Effector CD4-positive, alpha-beta T cell (primary cell): Measurements from ENCODE around the gene STMP1.
"Not testable (repeated sequence)": the region's sequence is repeated elsewhere in the genome, so short reads cannot be mapped to it uniquely, and the experiment has no call there.

ENCODE experiments used
- DNase-seq: peaks from one replicate; pipeline ENCODE4 v3.0.0-alpha.2; 2020

Gene STMP1

GRCh38 chr7:135665042-135665441 is 2.7 kb downstream of the STMP1 start:
- DNase-seq = no peak

GRCh38 chr7:135666156-135666555 is 3.8 kb downstream of the STMP1 start:
- no peak for DNase-seq

DNA sequence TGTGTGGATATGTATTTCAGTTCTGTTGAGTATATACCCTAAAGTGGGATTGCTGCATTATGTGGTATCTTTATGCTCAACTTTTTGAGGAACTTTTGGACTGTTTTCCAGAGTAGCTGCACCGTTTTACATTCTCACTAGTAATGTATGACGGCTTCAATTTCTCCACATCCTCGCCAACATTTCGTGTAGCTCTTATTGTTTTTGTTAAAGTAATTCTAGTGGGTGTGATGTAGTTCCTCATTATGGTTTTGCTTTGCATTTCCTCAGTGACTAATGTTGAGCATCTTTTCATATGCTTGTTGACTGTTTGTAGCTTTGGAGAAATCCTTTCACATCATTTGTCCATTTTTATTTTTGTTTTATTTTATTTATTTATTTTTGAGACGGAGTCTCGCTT is 4.5 kb downstream of the STMP1 start:
- DNase-seq = no peak

DNA sequence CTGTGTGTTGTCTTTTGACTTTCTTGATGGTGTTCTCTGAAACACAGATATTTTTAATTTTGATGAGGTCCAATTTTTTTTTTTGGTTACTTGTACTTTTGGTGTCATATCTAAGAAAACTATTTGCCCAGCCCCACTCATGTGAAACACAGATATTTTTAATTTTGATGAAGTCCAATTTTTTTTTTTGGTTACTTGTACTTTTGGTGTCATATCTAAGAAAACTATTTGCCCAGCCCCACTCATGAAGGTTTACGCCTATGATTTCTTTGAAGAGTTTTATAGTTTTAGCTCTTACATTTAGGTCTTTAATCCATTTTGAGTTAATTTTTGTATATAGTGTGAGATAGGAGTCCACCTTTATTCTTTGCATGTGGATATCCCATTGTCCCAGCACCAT is 5.3 kb downstream of the STMP1 start:
- DNase-seq = not testable (repeated sequence)

DNA sequence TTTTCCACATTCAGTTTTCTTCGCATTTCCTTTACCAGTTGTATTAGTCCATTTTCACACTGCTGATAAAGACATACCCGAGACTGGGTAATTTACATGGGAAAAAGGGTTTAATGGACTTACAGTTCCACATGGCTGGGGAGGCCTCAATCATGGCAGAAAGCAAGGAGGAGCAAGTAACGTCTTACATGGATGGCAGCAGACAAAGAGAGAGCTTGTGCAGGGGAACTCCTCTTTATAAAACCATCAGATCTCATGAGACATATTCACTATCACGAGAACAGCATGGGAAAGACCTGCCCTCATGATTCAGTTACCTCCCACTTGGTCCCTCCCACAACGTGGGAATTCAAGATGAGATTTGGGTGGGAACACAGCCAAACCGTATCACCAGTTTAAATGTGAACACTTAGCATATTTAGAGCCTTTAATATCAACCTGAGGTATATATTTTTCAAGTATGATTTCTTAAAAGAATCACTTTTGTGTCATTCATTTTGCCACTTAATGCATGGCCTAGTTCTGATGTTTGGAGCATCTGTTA is 6.6 kb downstream of the STMP1 start:
- not testable (repeated sequence) for DNase-seq

DNA sequence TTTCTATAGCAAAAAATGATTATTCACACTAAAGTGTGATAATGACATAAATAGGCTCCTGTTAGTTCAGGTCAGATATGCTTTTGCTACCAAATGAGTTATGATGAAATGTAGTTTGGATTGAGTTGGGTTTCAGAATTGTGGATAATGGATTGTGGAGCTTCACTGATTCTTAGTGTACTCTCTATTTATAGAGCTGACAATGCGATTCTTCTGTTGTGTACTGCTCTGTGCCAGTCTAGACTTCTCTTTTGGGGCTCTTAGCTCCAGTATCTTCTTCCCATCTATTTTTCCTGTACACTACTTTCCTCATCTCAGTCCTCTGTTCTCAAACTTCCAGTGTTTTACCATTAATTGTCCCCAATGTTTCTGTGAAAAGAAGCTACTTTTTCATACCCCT is 7.5 kb downstream of the STMP1 start:
- no peak for DNase-seq

- no peak for DNase-seq
These were observed 7.9 kb downstream of the STMP1 start for GRCh38 chr7:135670179-135670578.

DNA sequence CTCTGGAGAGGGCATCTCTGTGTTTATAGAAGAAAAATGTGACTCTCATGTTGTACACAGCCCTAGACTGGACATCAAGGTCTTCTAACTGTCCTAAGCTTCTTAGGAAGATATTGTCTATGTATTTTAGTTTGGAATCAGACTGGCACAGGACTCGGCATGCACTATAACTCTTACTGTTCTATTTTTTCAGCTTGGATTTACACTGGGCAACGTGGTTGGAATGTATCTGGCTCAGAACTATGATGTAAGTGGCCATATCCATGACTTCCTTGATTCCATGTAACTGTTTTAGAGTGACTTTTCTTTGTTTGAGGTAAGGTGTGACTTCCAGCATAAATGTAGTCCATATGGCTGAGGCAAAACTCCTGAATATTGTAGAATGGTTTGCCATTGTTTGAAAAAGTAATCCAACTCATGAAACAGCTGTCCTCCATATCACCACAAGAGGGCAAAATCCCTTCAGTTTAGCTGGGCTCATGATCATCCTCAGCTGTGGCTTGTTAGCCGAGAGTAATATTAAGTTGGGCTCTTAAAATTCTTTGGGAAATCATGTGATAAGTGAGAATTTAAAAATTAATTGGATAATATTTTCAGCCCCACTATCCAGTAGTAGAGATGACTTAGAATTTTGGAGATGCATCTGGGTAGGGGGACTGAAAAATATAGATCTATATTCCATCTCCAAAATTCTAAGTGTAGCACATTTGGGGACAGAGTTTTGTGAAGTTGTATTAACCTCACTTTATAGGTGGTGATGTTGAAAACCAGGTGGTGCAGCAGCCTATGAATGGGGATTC is 10.4 kb downstream of the STMP1 start:
- no peak for DNase-seq

- DNase-seq = no peak
These were observed 11.0 kb downstream of the STMP1 start for GRCh38 chr7:135673360-135673706.

DNA sequence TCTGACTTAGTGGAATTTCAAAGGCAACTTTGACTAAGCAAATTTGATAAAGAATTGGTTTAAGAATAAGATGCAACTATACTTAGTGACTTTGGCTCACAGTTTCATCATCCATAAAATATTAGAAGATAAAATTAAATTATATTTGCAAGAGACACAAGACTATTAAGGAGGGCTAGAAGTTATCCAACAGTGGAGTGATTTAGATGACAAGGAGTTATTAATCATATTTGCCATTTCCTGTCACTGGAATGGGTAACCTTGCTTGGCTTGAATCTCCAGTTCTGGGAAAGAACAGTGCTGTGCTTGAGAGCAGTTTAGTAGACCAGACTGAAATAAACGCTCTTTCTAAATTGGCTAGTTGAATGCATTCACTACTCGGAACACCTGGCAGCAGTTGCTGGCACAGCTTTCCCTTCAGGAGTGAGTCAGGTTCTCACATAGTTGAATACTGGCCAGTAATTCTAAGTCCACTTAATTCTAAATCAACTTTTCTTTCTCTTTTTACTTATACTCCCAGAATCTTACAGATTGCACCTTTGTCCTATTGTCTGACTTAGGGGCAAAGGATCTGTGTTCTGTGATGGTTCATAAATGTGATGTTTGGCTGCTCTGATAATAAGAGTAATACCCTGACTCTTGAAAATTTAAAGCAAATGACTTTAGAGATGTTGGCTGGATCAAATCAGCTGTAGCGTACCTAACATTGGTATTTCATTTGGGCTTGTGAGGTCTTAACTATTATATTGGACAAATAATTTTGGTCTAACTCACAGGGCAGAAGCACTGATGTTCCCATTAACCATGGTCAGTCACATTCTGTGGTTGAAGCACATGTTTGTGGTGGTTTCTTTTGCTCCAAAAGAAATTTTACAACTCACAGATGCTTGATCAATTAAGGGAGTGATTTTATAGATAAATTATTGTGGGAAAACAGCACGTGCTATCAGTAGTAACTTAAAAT is 16.6 kb downstream of the STMP1 start:
- DNase-seq = no peak

GRCh38 chr7:135681762-135682161 is 19.4 kb downstream of the STMP1 start:
- DNase-seq = no peak

GRCh38 chr7:135682191-135682590 is 19.9 kb downstream of the STMP1 start:
- DNase-seq = no peak

- DNase-seq = no peak
These were observed 21.3 kb downstream of the STMP1 start for GRCh38 chr7:135683609-135684008.

- DNase-seq = no peak
These were observed 21.8 kb downstream of the STMP1 start for GRCh38 chr7:135684136-135684535.

DNA sequence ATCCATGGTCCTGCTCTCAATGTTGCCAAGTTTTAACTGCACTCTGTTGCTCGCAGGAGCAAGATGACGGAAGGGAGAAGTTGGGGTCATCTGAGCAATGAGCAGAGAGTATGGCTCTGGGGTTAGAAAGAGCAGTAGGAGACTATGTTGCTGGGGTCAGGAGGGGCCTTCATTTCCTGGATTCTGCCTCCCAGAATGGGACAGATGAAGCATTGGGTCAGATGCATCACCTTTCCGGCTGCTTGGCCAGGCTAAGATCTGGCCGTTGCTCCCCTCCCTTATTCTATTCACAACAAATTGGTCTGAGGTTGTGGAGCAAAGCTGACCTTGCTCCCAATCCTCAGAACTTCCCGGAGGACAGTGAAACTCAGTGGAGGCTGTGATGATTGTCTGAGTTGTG is 22.4 kb downstream of the STMP1 start:
- DNase-seq = no peak

DNA sequence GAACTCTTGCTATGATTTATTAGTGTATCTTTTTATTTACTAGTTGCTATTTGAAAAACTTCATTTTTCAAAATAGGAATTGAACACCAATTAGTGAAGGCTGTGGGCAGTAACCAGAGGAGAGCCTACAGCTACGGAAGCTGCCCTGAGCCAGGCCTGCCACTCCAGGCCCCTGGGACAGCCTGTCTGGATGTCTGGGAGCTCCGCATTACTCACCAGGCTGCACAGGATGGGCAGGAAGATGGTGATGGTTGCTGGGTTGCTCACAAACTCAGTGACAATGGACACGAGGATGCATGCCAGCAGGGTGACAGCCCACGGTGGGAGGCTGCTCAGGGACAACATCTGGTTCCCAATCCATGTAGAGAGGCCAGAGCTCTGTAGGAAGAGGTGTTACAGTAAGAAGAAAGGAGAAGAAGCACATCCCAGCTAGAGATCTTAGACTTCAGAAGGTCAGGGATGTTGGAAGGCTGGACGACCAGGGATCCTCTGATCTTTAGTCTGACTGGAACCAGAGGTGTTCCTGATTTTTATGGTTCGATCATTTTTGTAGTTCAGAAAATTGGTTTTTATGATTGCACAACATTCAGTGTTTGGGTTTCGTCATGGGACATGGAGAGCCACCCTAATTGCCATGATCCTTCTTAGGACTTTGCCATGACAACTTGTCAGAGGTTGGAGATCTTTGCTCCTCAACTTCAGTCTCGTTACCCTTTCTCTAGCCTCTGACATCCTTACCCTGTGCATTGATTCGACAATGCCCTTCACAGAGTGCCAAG is 23.2 kb downstream of the STMP1 start:
- DNase-seq = no peak

DNA sequence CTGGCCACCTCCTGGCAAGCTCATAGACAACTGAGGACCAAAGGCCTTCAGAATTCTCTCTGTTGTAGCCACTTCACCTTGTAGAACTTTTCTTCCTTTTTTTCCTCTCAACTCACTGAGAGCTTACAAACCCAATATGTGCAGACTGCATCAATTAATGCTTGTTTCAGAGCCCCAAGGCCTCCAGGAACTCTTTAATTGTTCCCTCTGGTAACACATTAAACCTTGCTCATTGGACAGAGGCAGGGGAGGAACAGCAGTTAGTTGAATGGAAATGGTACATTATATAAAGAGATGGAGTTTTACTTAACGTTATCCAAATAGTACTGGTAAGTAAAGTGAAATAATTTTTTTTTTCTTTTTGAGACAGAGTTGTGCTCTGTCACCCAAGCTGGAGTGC is 25.2 kb downstream of the STMP1 start:
- DNase-seq = no peak

- DNase-seq = no peak
These were observed 28.3 kb downstream of the STMP1 start for GRCh38 chr7:135690566-135690965.

DNA sequence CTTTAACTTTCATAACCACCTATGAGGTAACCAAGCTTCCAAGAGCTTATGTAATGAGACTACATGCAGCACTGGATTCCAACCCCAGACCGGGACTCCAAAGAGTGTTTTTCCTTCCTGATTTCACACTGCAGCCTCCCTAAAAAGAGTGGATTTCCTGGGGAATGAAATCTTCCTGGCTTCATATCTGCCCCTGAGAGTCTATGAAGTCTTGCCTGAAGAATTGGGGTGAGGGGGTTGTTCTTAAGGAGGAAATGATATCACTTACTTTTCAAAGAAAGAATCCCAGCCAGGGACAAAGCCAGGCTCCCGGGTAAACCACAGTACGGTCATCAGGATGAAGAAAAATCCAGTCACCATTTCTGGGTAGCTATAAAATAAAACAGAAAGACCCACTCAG is 29.7 kb downstream of the STMP1 start:
- no peak for DNase-seq

- DNase-seq = not testable (repeated sequence)
These were observed 30.3 kb downstream of the STMP1 start for GRCh38 chr7:135692606-135693005.

DNA sequence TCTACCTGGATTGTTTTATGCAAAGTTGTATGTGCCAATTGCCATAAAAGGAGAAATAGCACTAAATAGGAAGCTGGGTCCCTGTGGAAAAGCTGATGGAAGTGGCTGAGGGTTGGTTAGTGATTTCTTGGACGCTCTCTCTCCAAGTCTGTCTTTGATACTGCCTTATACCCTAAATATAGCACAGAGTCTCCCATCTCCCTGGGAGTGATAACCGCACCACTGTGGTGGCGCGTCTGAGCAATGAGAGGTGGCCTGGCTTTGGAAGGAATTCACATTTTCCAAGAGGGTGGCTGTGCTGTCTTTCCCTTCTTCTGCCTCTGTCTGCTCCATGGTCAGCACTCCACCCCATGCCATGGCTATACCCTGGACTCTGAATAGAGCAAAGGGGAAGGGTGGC is 31.2 kb downstream of the STMP1 start:
- no peak for DNase-seq

DNA sequence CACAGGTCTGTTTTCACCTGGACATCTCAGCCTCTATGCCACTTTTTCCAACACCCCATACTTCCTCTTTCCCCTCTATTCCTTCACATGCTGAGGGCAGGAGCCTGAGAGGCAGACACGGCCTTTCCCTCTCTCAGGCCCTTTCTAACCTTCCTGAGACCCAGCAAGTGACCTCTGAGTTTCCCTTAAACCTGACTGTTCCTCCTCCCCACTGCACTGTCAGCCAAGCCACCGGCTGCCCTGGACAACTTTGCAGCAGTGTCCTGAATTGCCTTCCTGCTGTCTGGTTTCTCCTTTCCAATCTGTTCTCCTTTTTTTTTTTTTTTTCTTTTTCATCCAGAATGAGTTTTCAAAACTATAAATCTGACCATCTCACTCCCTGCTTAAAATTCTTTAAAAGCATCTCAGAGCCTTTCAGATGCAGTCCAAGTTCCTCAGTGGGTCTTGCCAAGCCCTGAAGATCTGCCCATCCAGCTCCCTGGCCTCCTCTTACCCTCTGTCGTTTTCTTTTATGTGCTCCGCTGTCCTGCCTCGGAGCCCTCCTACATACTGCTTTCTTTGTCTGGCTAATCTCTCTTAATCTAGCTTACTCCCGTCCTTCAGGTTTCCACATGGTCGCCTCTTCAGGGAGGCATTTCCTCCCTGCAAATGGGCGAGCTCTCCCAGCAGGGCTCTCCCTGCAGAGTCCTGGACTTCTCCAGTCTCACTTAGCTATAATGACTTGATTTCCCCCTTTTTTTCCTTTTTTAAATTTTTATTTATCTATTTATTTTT is 35.1 kb downstream of the STMP1 start:
- DNase-seq = no peak
